Measurements from ENCODE around the gene TMCO5A.
"Not testable (repeated sequence)": the region's sequence is repeated elsewhere in the genome, so short reads cannot be mapped to it uniquely, and the experiment has no call there.

The TMCO5A gene

DNA sequence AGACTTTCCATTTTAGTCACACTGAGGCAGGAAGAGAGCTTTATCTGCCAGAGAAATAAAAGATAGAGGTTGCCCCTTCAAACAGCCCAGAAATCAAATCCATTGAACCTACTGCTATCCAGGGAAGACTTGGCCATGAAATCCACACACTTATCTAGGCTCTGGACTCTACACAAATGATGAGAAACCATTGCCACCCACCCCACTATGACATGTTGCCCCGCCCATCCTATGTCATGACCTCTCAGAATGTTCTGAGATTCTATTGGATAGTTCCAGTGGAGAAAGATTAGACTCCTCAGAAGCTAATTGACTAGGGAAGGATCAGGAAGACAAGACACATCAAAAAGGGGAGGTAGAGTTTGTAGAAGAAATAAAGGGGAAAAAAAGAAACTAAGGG, at the start of gene TMCO5A:
TMCO5A (plus strand) TSS at position 301 of the 400 bp plus-strand sequence. CDS start 1,684 bp downstream, outside the sequence.
- DNase-seq (ENCODE audit: low read depth): no peak

DNA sequence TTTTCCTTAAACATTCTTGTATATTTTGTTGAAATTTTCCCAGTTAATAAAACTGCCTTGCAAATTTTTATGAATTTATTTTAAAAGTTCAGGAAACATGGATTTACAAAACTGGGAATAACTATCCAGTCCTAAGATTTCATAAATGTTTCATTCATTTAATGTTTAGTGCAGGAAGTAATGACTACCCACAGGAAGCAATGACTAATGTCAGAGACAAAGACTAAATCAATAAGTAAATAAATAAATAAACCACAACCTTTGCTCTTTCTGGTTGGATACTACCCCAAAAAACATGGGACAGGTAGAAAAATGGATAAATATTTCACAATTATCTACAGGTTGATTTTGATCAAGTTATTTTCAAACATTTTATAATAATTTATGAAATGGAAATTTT, 48.8 kb upstream of the TMCO5A start:
- DNase-seq (ENCODE audit: low read depth): no peak

DNA sequence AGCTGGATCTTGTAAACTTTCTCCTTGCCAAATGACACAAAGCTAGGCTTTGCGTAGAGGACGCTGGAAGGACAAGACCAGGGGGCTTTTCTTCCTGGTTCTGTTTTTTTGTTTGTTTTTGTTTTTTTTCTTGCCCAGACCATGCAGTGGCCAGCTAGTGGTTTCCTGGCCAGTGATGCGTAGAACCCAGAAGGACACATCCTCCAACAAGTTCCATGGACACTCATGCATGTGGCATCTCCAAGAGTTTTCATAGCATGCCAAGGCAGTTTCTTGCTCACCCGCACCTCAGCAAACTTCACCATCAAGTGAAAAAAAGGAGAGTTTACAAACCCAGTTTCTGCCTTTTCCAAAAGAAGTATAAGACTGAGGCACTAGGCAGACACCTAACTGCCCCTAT, 46.1 kb upstream of the TMCO5A start:
- no peak for DNase-seq (ENCODE audit: low read depth)

DNA sequence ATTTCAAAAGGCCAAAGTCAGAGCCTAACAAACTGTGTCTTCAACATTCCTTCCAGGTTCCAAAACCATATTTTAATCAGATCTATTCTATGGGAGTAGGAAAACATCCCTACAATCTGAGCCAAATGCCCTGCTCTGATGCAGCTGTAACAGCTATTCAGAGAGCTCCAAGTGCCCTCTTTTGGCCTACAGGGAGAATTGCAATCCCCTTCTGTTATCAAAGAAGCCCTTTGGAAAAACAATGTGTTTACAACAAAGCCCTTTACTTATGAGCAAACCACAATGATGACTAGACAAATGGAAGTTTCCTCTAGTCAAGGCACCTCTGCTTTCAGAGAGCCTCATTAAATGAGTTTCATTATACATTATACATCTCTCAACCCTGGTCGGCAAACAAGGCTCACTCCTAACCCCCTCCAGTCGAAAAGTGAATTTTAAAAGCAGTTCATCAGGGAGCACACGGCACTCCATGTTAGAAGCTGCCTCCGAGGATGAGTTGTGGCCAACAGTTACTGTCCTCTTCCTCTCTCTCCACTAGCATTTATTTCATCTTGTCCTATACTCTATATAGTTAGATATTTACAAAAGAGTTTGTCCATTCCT, 42.6 kb upstream of the TMCO5A start:
- DNase-seq (ENCODE audit: low read depth): no peak

DNA sequence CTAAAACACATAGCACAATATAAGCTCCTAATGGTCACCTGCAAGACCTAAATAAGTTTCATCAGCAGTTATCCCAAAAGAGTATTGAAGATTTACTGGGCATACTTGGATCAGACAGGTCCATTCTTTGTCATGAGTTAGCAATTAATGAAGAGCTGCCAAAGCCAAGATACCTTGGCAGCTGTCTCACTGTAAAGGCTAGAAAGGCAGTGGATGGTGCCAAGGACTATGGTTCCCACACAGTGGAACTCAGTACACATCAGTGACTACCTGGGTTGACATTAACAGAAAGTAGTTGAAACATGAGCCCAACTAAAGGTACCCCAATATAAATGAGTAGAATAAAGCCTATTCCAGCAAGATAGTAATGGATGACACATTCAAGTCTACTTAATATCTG, 41.1 kb upstream of the TMCO5A start:
- DNase-seq (ENCODE audit: low read depth): no peak

DNA sequence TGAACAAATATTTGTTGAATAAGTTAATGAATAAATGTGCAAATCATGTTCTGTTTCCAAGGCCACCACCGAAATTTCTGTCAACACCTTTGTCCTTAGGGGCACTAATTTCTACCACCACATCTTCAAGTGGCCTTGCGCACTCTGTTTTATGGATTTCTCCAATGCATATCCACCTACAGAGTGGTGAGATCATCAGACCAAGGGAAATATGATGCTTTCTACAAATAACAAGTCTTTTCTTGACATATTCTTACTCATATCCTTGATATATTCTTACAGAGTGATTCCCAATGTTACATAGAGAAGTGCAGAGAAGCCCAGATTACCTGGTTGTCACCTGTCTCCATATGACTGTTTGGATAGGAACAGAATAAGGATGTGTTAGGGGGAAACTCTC, 36.1 kb upstream of the TMCO5A start:
- no peak for DNase-seq (ENCODE audit: low read depth)

DNA sequence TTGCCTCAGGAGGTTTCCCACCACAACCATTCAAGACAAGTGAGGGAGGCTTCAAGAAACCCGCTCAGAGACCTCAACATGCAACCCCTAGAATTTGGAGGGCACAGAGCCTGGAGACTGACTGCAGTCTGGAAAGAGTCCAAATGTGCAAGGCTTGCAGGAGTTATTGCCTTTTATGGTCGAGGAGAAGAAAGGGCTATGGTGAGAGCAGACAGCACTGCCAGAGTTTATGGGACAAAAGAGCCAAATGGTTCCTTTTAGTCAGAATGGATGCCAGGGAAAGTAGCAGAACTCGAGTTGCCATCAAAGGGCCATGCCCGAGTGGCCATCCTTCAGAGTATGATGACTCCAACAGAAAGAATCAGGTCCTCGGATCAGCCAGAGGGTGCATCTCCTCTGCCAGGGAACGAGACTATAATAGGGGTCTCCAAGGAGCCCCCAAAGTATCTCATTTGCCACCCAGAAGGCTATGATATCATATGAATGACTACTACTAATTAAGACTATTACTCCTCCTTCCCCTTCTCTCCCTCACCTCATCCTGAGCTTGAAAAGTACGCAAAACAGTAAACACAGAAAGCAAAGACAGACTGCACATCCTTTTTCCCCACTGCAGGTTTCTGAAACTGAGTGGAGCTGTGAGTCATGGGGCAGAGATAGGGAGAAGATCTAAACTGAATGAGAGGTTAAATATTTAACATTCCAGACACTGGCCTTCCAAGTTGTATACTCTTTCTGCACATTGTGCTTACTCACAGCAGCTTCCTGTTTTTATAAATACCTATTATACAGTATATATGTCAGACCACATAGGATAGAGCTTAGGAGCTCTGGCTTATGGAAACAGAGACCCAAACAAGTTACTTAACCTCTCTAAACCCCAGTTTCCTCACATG, 33.9 kb upstream of the TMCO5A start:
- DNase-seq (ENCODE audit: low read depth): no peak

DNA sequence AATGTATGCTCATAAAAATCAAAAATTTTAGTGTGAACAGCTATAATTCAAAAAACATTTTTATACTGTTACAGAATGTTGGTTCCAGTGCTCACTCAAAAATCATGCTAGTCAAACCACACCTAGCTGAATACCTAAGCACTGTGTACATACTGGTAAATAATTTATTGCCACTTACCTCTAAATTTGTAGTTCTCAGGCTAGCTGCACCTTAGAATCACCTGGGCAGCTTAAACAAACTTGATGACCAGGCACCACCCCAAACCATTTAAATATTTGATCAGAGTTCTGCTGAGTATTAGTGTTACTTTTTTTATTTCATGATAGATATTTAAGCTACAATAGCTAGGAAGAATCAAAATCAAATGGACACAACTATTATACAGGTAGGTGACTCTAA, 32.3 kb upstream of the TMCO5A start:
- DNase-seq (ENCODE audit: low read depth): no peak

DNA sequence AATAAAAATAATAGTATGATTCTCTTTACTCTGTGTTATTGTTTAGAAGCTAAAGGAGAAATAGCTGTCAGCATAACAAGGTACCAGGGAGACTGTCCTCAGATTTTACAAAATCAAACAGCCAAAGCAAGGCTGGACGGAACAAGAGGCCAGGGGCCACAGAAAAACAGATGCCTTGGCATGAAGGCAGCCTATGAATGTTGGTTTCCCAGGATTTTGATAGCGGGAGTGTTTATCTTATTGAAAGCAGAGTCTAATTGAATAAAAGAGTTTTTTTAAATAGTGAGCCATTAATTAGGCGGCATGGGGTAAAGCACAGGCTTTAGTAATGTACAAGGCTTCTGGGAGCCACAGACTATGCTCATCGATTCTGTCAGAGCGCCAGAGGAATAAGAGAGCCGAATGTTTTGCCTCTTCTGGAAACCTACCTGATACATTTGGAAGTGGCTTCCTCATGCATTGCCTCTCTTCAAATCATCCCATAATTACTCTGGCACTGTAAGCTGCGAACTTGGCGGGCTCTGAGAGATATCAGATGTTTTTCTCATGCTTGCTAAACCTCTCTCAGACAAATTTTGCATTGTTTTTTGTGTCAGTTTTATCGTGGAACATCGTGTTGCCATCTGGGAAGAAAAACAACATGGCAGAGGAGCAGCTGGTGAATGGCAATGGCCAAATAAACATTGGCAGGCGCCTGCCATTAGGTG, 30.4 kb upstream of the TMCO5A start:
- no peak for DNase-seq (ENCODE audit: low read depth)

DNA sequence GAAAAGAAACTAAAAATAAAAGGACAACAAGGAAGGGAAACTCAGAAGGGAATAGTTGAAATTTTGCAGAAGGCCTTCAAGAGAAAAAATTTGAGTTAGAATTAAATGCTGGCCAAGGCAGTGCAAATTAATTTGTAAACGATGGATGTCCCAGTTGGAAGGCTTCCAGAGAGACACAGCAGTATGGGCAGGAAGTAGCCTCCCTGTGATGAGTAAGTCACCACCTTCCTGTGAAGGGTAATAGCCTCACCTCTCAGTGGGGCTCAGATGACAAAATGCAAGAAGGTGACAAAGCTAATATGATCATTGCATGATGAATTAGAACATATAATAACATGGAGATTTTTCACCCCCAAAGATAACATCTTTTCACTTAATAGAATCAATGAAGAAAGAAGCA, 27.3 kb upstream of the TMCO5A start:
- no peak for DNase-seq (ENCODE audit: low read depth)

DNA sequence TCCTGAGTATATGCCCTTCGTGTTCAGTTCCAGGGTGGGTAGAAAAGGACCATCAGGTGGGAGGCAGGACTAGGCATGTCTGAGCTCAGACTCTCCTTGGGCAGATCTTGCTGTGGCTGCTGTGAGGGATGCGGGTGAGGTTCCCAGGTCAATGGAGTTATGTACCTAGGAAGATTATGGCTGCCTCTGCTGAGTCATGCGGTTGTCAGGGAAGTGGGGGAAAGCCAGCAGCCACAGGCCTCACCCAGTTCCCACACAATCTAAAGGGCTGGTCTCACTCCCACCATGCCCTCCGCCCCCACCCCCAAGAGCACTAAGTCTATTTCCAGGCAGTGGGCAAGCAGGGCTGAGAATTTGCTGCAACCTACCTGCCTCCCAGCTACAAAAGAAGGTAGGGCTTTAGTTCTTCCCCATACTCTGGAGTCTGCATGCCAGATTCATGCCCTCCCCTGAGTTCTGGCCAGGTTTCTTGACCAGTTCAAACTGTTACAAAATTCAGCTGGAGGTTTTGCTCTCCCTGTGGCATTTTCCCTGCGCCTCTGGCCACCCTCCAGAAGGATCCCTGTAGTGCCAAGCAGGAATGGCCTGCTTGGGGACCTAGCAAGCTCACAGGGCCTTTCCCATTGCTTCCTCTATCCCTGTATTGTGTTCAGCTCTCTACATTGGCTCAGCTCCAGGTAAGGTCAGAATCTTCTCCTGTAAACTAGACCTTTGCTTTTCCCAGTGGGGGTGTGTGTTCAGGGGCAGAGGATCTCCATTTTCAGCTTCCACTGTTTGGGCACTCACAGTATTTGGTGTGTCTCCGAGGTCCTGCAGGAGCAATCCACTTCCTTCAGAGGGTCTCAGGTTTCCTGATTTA, 12.7 kb upstream of the TMCO5A start:
- no peak for DNase-seq (ENCODE audit: low read depth)

DNA sequence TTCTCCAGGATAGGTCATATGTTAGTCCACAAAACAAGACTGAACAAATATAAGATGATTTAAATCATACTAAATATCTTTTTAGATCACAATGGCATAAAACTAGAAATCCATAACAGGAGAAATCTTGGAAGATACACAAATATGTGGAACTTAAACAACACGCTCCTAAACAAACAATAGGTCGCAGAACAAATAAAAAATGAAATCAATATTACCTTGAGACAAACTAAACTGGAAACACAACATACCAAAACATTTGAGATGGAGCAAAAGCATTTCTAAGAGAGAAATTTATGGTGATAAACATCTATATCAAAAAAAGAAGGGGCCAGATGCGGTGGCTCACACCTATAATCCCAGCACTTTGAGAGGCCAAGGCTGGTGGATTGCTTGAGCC, 8.3 kb upstream of the TMCO5A start:
- no peak for DNase-seq (ENCODE audit: low read depth)

DNA sequence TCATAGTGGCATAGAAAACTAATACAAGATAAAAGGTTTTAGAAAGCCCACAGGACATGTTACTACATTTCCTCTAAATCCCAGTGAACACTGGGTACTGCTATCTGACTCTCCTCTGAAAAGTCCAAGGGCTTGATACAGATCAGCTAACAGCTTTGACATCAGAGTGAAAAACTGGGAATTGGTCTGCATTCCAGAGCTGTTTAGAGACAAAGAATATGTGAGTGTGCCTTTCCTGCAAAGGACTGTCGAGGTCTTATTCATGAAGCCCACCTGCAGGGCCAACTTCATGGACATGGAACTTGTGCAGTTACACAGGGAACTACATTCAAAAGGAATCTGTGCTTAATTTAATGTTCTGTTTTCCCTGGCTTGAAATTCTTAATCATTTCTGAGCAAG, 5.2 kb upstream of the TMCO5A start:
- DNase-seq (ENCODE audit: low read depth): no peak

DNA sequence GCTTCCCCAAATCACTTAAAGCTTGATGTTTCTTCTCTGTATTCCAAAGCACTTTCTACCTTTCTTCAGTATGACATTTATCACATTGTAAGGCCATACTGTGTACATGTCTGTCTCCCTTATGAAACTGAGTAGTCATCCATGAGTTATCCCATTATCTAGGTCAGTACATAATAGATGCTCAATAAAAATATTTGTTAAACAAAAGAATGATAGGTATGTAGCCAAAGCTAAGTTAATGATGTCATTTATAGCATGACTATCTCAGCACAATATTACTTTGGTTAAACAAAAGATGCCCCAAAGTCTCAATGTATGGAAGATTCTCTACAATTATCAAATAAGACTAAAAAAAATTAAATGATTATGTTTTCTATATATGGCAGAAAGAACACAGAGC, 3.1 kb upstream of the TMCO5A start:
- no peak for DNase-seq (ENCODE audit: low read depth)

DNA sequence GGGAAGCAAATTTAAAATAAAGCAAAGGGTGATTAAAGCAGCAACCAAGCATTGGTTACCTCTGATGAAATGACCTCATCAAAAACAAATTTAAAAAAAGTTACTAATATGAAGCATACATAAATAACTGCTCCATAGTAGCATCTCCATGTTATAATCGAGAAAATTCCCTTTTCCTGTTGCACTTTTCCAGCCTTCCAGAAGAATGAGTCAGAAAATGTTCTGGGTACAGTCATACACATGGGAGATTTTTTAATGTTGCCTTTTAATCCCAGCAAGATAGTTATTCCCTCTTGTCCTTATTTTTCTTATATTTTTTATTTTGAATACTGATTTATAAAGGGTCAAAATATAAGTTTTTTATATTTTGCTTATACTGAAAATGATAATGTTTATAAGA, 2.6 kb upstream of the TMCO5A start:
- DNase-seq (ENCODE audit: low read depth): no peak

DNA sequence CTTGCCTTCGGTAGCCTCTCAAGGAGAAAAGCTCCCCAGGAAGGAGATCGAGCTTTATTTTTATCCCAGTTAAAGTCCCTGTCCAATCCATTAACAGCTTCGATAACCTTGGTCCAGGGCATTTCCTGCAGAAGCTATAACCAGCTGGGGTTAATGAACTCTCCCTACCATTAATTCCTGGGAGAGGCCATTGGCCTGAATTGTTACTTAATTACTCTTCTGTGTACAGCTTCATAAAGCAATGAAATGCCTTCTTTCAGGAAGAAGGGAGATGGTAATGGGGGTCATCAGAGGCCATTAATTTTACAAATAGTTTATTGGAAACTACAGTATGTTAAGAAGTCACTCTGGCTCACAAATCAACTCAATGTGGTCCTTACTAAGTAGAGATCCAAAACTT, 1.9 kb upstream of the TMCO5A start:
- DNase-seq (ENCODE audit: low read depth): no peak

DNA sequence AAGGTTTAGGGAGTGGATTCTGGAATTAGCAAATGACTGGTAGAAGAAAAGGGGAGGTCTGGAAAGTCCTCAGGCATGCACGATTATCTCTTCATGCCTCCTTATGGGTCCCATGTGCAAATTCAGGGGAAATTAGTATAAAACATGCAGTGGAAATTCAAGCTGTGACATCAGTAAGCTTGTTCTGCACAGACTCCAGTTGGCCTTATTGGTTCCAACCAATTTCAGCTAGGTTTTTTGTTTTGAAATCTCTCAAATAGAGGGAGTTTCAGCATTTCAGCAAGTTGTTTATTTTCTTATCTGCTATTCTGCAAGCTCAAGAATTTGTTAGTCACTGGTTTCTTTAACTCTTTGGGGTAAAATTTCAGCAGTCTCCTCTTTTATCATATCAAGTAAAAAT, 774 bp upstream of the TMCO5A start:
- DNase-seq (ENCODE audit: low read depth): no peak

DNA sequence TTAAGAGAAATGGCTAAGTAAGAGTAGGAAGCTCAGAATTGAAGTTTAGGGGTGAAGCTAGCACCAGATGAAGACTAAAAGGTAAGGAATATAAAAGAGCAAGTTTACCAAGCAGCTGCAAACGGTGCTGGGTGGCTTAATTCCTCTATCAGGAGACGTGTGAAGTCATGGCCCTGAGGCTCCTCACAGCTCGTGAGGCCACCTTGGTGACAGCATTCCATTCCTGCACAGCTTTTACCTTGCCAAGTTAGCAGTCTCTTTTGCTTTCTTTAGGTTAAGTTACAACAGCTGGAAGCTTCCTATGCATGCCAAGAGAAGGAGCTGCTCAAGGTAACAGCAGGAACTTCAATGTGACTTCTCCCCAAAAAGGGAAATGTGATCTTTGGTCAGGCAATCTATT, 6.4 kb downstream of the TMCO5A start:
- no peak for DNase-seq (ENCODE audit: low read depth)

DNA sequence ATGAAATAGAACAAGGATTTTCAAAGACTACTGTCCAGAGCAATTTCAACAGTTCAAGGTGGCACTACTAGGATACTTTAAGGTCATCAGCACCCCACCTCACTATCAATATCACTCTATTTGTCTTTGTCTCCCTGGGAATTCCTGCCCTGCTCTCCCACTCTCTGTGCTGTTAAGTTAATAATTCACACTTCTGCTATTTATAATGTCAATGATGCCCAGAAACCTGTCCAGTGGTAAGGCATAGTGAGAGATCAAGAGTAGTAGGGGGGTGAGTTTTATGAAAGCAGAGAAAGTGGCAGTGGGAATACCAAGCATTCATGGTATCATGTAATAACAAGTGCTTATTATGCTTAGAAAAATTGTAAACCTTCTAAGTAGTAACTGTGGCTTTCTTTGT, 7.3 kb downstream of the TMCO5A start:
- no peak for DNase-seq (ENCODE audit: low read depth)

DNA sequence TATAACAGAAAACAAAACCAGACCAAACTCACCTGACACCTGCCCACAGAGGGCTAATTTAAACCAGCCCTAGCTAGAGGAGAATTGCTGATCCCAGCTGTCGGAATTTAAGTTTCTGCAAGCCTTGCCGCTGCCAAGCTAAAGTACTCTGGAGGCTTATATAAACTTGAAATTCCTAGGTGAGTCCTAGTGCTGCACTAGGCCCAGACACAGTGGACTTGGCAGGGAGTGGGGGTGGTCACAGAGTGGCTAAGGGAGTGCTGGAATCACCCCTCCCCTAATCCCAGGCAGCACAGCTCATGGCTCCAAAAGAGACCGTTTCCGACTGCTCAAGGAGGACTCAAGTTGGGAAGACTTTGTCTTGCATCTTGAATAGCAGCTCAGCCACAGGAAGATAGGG, 17.6 kb downstream of the TMCO5A start:
- no peak for DNase-seq (ENCODE audit: low read depth)

DNA sequence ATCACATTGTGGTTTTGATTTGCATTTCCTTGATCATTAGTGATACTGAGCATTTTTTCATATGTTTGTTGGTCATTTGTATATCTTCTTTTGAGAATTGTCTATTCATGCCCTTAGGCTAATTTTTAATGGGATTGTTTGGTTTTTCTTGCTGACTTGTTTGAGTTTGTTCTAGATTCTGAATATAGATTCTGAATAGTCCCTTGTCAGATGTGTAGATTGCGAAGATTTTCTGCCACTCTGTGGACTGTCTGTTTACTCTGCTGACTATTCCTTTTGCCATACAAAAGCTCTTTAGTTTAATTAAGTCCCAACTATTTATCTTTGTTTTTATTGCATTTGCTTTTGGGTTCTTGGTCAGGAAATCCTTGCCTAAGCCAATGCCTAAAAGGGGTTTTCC, 26.3 kb downstream of the TMCO5A start:
- DNase-seq (ENCODE audit: low read depth): not testable (repeated sequence)

DNA sequence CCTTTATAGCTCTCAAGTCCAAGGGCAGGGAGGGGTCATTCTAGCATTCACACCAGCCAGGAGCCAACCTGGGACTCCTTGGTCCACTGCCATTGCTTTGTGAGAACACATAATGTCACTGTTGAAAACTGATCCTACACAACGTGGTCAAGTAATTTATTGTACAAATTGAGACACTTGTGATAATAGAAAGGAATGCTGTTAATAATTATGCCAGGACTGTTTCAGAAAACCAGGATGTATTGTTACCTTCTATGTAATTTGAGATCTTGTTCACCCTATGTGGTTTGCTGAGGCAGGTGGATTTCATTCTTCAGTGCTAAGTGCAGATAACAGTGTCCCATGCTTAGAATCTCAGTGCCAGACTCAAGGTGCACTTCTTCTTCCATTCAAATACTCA, 33.3 kb downstream of the TMCO5A start:
- DNase-seq (ENCODE audit: low read depth): no peak
